HCT116 (cell line): ENCODE results near the gene HMGXB3. TPM values are rescaled to one million over a fixed set of nuclear protein-coding genes. Genes with fewer than 3 reads are reported as not detected.

ENCODE experiments used
- ATAC-seq: fragments of 200-7000 bp; cut with Tn5 transposase; 2 replicates; pipeline ENCODE4 v1.9.1; 2020; ENCODE audit warnings: mild to moderate bottlenecking, moderate library complexity
- BruUV-seq: library from RNA; stranded (reverse); fragments of 400-500 nt; replicated peaks from 2 replicates; lab custom pipeline; 2021; lab: Mats Ljungman, UMichigan
- CTCF ChIA-PET: fragments of 300-600 bp; sonication (Branson Sonifier 250); formaldehyde crosslinking; loops from one replicate; lab custom pipeline; 2021; ENCODE audit warnings: antibody characterized with exemption; lab: Charles Lee
- POLR2A ChIA-PET: fragments of 300-600, 350-600 bp; sonication (Branson Sonifier 250); formaldehyde crosslinking; loops from one replicate; lab custom pipeline; 2021; ENCODE audit warnings: antibody characterized with exemption; lab: Charles Lee
- RAD21 ChIA-PET, 2 experiments: fragments of 300-600 bp; sonication (Branson Sonifier 250); formaldehyde crosslinking; loops; one replicate each; lab custom pipeline; 2023; ENCODE audit warnings: low total read pairs in 2 of 2; ENCODE audit not compliant: uncharacterized antibody in 2 of 2, unreplicated experiment in 2 of 2, low non-redundant PET in 1 of 2; lab: Charles Lee
- DNase-seq: peaks from one replicate; pipeline ENCODE4 v3.0.0-alpha.2; 2010; ENCODE audit warnings: low read depth, low spot score
- H2AFZ ChIP-seq: fragments of 200-600 bp; shearing (Covaris generic), sonication (generic); 2 replicates; pipeline ENCODE4 v1.6.1; 2017; ENCODE audit warnings: low read depth, mixed run types, mixed read lengths, antibody characterized with exemption, low read length; ENCODE audit not compliant: poor library complexity, severe bottlenecking
- H3K27ac ChIP-seq: 2 replicates; pipeline ENCODE4 v1.5.1; 2012; ENCODE audit warnings: low read depth, low read length
- H3K27me3 ChIP-seq: fragments of 200-600 bp; sonication (generic); 2 replicates; pipeline ENCODE4 v1.6.1; 2016; ENCODE audit warnings: mixed run types, low read length, mixed read lengths; ENCODE audit not compliant: insufficient read depth
- H3K36me3 ChIP-seq, 2 experiments: fragments of 200-500 bp in 1 of 2; fragments of 200-600 bp in 1 of 2; sonication (Bioruptor generic) in 1 of 2; sonication (generic) in 1 of 2; 2 replicates each; pipeline versions ENCODE4 v1.5.1 to v1.6.1; 2014 to 2016; ENCODE audit warnings: low read length in 2 of 2, inconsistent platforms in 1 of 2, mixed read lengths in 1 of 2, mixed run types in 1 of 2; ENCODE audit not compliant: insufficient read depth in 2 of 2, control insufficient read depth in 1 of 2
- H3K4me1 ChIP-seq, 2 experiments: fragments of 200-600 bp in 1 of 2; sonication (generic) in 1 of 2; 2 replicates each; pipeline versions ENCODE4 v1.5.1 to v1.6.1; 2012 to 2017; ENCODE audit warnings: low read length in 2 of 2, inconsistent platforms in 1 of 2, mild to moderate bottlenecking in 1 of 2, mixed read lengths in 1 of 2, mixed run types in 1 of 2, moderate library complexity in 1 of 2; ENCODE audit not compliant: insufficient read depth in 2 of 2, control insufficient read depth in 1 of 2
- H3K4me2 ChIP-seq: fragments of 200-600 bp; sonication (generic); 2 replicates; pipeline ENCODE4 v1.6.1; 2017; ENCODE audit warnings: mixed run types, low read length, mixed read lengths
- H3K4me3 ChIP-seq, 2 experiments: fragments of 200-600 bp in 1 of 2; sonication (generic) in 1 of 2; replicated peaks in 1 of 2; 2 replicates each; pipeline ENCODE4 v1.5.1; 2011 to 2016; ENCODE audit warnings: low read length in 2 of 2, control low read depth in 1 of 2, low read depth in 1 of 2, mild to moderate bottlenecking in 1 of 2, mixed read lengths in 1 of 2, mixed run types in 1 of 2
- H3K79me2 ChIP-seq: fragments of 200-600 bp; sonication (generic); 2 replicates; pipeline ENCODE4 v1.6.1; 2017; ENCODE audit warnings: mild to moderate bottlenecking, mixed run types, low read length, moderate library complexity, mixed read lengths; ENCODE audit not compliant: insufficient read depth
- H3K9ac ChIP-seq: fragments of 200-600 bp; sonication (generic); 2 replicates; pipeline ENCODE4 v1.6.1; 2016; ENCODE audit warnings: low read length, mixed read lengths
- H3K9me2 ChIP-seq: fragments of 200-600 bp; sonication (generic), shearing (Covaris generic); 2 replicates; pipeline ENCODE4 v1.6.1; 2017; ENCODE audit warnings: mixed run types, mild to moderate bottlenecking, moderate library complexity; ENCODE audit not compliant: insufficient read depth
- H3K9me3 ChIP-seq, 2 experiments: fragments of 200-500 bp in 1 of 2; fragments of 200-600 bp in 1 of 2; sonication (Bioruptor generic) in 1 of 2; sonication (generic) in 1 of 2; 2 replicates each; pipeline ENCODE4 v1.6.1; 2014 to 2017; ENCODE audit warnings: low read length in 2 of 2, mixed read lengths in 2 of 2, inconsistent platforms in 1 of 2, low read depth in 1 of 2, mild to moderate bottlenecking in 1 of 2, mixed run types in 1 of 2, moderate library complexity in 1 of 2; ENCODE audit not compliant: control insufficient read depth in 1 of 2, insufficient read depth in 1 of 2
- H4K20me1 ChIP-seq: fragments of 200-600 bp; sonication (generic), shearing (Covaris generic); 2 replicates; pipeline ENCODE4 v1.6.1; 2017; ENCODE audit warnings: mixed run types, mild to moderate bottlenecking, moderate library complexity; ENCODE audit not compliant: insufficient read depth
- CBX3 ChIP-seq: IDR thresholded peaks from 2 replicates; pipeline ENCODE4 v1.6.1; 2012; ENCODE audit warnings: low read depth
- CEBPB ChIP-seq: IDR thresholded peaks from 2 replicates; pipeline ENCODE4 v1.6.1; 2012; ENCODE audit warnings: low read depth
- EGR1 ChIP-seq: IDR thresholded peaks from 2 replicates; pipeline ENCODE4 v1.6.1; 2012; ENCODE audit warnings: low read depth
- ELF1 ChIP-seq: IDR thresholded peaks from 2 replicates; pipeline ENCODE4 v1.6.1; 2012; ENCODE audit warnings: low read depth, borderline replicate concordance
- EZH2 ChIP-seq: fragments of 200-600 bp; sonication (generic); IDR thresholded peaks from 2 replicates; pipeline ENCODE4 v1.6.1; 2017; ENCODE audit warnings: antibody characterized with exemption, mixed run types
- EZH2phosphoT487 ChIP-seq: fragments of 200-600 bp; IDR thresholded peaks from 2 replicates; pipeline ENCODE4 v1.6.1; 2018; ENCODE audit warnings: antibody characterized with exemption, borderline replicate concordance
- FOSL1 ChIP-seq: IDR thresholded peaks from 2 replicates; pipeline ENCODE4 v1.6.1; 2012; ENCODE audit warnings: low read depth
- JUND ChIP-seq: IDR thresholded peaks from 2 replicates; pipeline ENCODE4 v1.6.1; 2012
- POLR2AphosphoS5 ChIP-seq: IDR thresholded peaks from 2 replicates; pipeline ENCODE4 v1.6.1; 2011; ENCODE audit warnings: mild to moderate bottlenecking, low read depth, low read length, moderate library complexity
- RAD21 ChIP-seq: IDR thresholded peaks from 2 replicates; pipeline ENCODE4 v1.6.1; 2012; ENCODE audit warnings: low read depth, mild to moderate bottlenecking
- SP1 ChIP-seq: IDR thresholded peaks from 2 replicates; pipeline ENCODE4 v1.6.1; 2012; ENCODE audit warnings: low read depth
- SRF ChIP-seq: IDR thresholded peaks from 2 replicates; pipeline ENCODE4 v1.6.1; 2012; ENCODE audit warnings: low read depth
- YY1 ChIP-seq: IDR thresholded peaks from 2 replicates; pipeline ENCODE4 v1.6.1; 2011; ENCODE audit warnings: low read length, low read depth, moderate library complexity, mild to moderate bottlenecking; ENCODE audit not compliant: insufficient replicate concordance; ENCODE audit errors: extremely low read depth
- ZFX ChIP-seq: fragments of 450-650 bp; IDR thresholded peaks from 2 replicates; pipeline ENCODE4 v1.6.1; 2017
- ZNF274 ChIP-seq: fragments of 200-500 bp; sonication (Bioruptor generic); IDR thresholded peaks from 2 replicates; pipeline ENCODE4 v1.6.1; 2014; ENCODE audit warnings: mild to moderate bottlenecking, low read depth, low read length, inconsistent platforms
- intact Hi-C: fragments of 100-400 bp; cut with micrococcal nuclease; formaldehyde crosslinking; loops from 2 replicates; pipeline ENCODE4 v1.10.0; 2022
- total RNA-seq: library from RNA; stranded (reverse); gene quantifications from one replicate; pipeline ENCODE4 v1.2.1, GENCODE V29; 2021; ENCODE audit not compliant: unreplicated experiment
- TF ChIP-seq, protein P1 (sequence below): IDR thresholded peaks from 2 replicates; pipeline ENCODE4 v1.6.1; 2012
- TF ChIP-seq, protein P2 (sequence below): IDR thresholded peaks from 2 replicates; pipeline ENCODE4 v1.6.1; 2011; ENCODE audit warnings: mild to moderate bottlenecking, low read length, moderate library complexity; ENCODE audit not compliant: insufficient replicate concordance; ENCODE audit errors: extremely low read depth
- TF ChIP-seq, protein P3 (sequence below), 3 experiments: fragments of 200-600 bp in 1 of 3; sonication (generic) in 1 of 3; IDR thresholded peaks in 2 of 3; conservative IDR thresholded peaks in 1 of 3; 2 replicates each; pipeline ENCODE4 v1.5.1; 2012 to 2017; ENCODE audit warnings: low read depth in 2 of 3, low read length in 2 of 3, antibody characterized with exemption in 1 of 3, borderline replicate concordance in 1 of 3, control low read depth in 1 of 3, mild to moderate bottlenecking in 1 of 3, mixed read lengths in 1 of 3, mixed run types in 1 of 3, moderate library complexity in 1 of 3; ENCODE audit not compliant: insufficient read depth in 1 of 3
- TF ChIP-seq, protein P4 (sequence below): IDR thresholded peaks from 2 replicates; pipeline ENCODE4 v1.6.1; 2012
- TF ChIP-seq, protein P5 (sequence below): IDR thresholded peaks from 2 replicates; pipeline ENCODE4 v1.6.1; 2012; ENCODE audit warnings: low read depth

The HMGXB3 gene
- total RNA-seq, 1 experiment from 2014 or later, result 41.8 TPM

DNA sequence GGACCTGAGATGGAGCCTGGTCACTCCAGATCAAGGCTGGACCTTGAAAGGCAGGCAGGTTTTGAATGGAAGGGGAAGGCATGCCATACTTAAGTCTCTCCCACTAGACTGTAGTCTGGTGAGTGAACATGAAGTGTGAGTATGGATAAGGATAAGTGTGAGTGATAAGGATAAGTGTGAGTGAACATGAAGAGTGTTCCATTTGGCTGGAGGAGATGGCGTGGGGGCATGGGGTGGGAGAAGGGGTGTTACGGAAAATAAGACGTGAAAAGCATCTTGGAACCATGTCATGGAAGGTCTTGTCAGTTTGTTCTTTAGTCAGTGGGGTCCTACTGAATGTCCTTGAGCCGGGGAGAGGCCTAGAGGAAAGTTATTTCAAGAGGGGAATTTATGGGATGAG, 32.8 kb downstream of the HMGXB3 start:
- Histone ChIP-seq H4K20me1 (no peaks in the 10 kb centered on the region), H3K4me3 (no peak overlapping the region), H3K79me2 (0 out of 2 replicates have a peak, but pooled peaks cover 15% of the 10 kb centered on the region), H3K9me2 (no peaks in the 10 kb centered on the region), H3K9ac (no peak overlapping the region), H3K9me3 (no peaks in the 10 kb centered on the region), H3K36me3 (peaks cover 60 to 80% of the 10 kb centered on the region in 2 experiments), H3K4me1 (no peaks in the 10 kb centered on the region), H2AFZ (no peak overlapping the region), H3K27ac (no peak overlapping the region)
- no peak for DNase-seq
- no peak for ATAC-seq
- ChIA-PET CTCF (no interaction called here), POLR2A (no interaction called here)
- TF ChIP-seq EZH2 (no peak), ELF1 (no peak), ZNF274 (no peak), CEBPB (no peak), FOSL1 (no peak), CBX3 (no peak), JUND (no peak), YY1 (no peak), SRF (no peak), RAD21 (no peak), SP1 (no peak), EGR1 (no peak), POLR2AphosphoS5 (no peak), EZH2phosphoT487 (no peak), ZFX (no peak)
- TF ChIP-seq, protein P1, sequence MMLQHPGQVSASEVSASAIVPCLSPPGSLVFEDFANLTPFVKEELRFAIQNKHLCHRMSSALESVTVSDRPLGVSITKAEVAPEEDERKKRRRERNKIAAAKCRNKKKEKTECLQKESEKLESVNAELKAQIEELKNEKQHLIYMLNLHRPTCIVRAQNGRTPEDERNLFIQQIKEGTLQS, result no peak
- TF ChIP-seq, protein P2, sequence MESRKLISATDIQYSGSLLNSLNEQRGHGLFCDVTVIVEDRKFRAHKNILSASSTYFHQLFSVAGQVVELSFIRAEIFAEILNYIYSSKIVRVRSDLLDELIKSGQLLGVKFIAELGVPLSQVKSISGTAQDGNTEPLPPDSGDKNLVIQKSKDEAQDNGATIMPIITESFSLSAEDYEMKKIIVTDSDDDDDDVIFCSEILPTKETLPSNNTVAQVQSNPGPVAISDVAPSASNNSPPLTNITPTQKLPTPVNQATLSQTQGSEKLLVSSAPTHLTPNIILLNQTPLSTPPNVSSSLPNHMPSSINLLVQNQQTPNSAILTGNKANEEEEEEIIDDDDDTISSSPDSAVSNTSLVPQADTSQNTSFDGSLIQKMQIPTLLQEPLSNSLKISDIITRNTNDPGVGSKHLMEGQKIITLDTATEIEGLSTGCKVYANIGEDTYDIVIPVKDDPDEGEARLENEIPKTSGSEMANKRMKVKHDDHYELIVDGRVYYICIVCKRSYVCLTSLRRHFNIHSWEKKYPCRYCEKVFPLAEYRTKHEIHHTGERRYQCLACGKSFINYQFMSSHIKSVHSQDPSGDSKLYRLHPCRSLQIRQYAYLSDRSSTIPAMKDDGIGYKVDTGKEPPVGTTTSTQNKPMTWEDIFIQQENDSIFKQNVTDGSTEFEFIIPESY, result no peak
- TF ChIP-seq, protein P3, sequence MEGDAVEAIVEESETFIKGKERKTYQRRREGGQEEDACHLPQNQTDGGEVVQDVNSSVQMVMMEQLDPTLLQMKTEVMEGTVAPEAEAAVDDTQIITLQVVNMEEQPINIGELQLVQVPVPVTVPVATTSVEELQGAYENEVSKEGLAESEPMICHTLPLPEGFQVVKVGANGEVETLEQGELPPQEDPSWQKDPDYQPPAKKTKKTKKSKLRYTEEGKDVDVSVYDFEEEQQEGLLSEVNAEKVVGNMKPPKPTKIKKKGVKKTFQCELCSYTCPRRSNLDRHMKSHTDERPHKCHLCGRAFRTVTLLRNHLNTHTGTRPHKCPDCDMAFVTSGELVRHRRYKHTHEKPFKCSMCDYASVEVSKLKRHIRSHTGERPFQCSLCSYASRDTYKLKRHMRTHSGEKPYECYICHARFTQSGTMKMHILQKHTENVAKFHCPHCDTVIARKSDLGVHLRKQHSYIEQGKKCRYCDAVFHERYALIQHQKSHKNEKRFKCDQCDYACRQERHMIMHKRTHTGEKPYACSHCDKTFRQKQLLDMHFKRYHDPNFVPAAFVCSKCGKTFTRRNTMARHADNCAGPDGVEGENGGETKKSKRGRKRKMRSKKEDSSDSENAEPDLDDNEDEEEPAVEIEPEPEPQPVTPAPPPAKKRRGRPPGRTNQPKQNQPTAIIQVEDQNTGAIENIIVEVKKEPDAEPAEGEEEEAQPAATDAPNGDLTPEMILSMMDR (IDR thresholded peaks at IDR 0.05 in 2 of 3, conservative IDR thresholded peaks at IDR 0.05 in 1 of 3; ENCODE audit: borderline replicate concordance in 1 of 3, insufficient read depth in 1 of 3, low read depth in 2 of 3, low read length in 2 of 3), result no peak
- TF ChIP-seq, protein P4, sequence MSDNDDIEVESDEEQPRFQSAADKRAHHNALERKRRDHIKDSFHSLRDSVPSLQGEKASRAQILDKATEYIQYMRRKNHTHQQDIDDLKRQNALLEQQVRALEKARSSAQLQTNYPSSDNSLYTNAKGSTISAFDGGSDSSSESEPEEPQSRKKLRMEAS, result no peak
- TF ChIP-seq, protein P5, sequence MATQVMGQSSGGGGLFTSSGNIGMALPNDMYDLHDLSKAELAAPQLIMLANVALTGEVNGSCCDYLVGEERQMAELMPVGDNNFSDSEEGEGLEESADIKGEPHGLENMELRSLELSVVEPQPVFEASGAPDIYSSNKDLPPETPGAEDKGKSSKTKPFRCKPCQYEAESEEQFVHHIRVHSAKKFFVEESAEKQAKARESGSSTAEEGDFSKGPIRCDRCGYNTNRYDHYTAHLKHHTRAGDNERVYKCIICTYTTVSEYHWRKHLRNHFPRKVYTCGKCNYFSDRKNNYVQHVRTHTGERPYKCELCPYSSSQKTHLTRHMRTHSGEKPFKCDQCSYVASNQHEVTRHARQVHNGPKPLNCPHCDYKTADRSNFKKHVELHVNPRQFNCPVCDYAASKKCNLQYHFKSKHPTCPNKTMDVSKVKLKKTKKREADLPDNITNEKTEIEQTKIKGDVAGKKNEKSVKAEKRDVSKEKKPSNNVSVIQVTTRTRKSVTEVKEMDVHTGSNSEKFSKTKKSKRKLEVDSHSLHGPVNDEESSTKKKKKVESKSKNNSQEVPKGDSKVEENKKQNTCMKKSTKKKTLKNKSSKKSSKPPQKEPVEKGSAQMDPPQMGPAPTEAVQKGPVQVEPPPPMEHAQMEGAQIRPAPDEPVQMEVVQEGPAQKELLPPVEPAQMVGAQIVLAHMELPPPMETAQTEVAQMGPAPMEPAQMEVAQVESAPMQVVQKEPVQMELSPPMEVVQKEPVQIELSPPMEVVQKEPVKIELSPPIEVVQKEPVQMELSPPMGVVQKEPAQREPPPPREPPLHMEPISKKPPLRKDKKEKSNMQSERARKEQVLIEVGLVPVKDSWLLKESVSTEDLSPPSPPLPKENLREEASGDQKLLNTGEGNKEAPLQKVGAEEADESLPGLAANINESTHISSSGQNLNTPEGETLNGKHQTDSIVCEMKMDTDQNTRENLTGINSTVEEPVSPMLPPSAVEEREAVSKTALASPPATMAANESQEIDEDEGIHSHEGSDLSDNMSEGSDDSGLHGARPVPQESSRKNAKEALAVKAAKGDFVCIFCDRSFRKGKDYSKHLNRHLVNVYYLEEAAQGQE, result no peak
- TF ChIP-seq, all 23 proteins: peak for 0
- H3K4me2 ChIP-seq, result no peak overlapping the region
- intact Hi-C loops, result no loop called here
- no TSS peak for BruUV-seq
- no peaks in the 10 kb centered on the region for H3K27me3 ChIP-seq
- RAD21 ChIA-PET, result no interaction called here
